ENCODE data around the gene TPSB2.

Gene TPSB2

GRCh38 chr16:1258906-1259759, 29.1 kb upstream of the TPSB2 start:
- peaks cover 36% of the 10 kb centered on the region for H3K27me3 ChIP-seq (ENCODE audit: insufficient read depth, poor library complexity, severe bottlenecking)
- no peak overlapping the region for H3K27ac ChIP-seq (replicated peaks)
- DNase-seq (ENCODE audit: low read depth in 1 of 2, low spot score in 1 of 2) = no peak
- no peak for TF ChIP-seq SPI1 (IDR thresholded peaks at IDR 0.05; ENCODE audit: borderline replicate concordance, low read depth)
- TF ChIP-seq POLR2AphosphoS5 (IDR thresholded peaks at IDR 0.05; ENCODE audit: low read depth) = no peak
- no peak for TF ChIP-seq GABPA (IDR thresholded peaks at IDR 0.05; ENCODE audit: low read depth)
- TF ChIP-seq REST (IDR thresholded peaks at IDR 0.05; ENCODE audit: insufficient replicate concordance, low read depth) = no peak
- TF ChIP-seq, protein P1, sequence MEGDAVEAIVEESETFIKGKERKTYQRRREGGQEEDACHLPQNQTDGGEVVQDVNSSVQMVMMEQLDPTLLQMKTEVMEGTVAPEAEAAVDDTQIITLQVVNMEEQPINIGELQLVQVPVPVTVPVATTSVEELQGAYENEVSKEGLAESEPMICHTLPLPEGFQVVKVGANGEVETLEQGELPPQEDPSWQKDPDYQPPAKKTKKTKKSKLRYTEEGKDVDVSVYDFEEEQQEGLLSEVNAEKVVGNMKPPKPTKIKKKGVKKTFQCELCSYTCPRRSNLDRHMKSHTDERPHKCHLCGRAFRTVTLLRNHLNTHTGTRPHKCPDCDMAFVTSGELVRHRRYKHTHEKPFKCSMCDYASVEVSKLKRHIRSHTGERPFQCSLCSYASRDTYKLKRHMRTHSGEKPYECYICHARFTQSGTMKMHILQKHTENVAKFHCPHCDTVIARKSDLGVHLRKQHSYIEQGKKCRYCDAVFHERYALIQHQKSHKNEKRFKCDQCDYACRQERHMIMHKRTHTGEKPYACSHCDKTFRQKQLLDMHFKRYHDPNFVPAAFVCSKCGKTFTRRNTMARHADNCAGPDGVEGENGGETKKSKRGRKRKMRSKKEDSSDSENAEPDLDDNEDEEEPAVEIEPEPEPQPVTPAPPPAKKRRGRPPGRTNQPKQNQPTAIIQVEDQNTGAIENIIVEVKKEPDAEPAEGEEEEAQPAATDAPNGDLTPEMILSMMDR (IDR thresholded peaks at IDR 0.05; ENCODE audit: insufficient read depth, low read length) = no peak
- H3K4me3 ChIP-seq (replicated peaks; ENCODE audit: insufficient read depth, low read length) = no peak overlapping the region

- Histone ChIP-seq H3K27me3 (ENCODE audit: insufficient read depth, poor library complexity, severe bottlenecking) (peaks cover 36% of the 10 kb centered on the region), H3K4me3 (replicated peaks; ENCODE audit: insufficient read depth, low read length) (no peak overlapping the region), H3K27ac (replicated peaks) (no peak overlapping the region)
- no peak for DNase-seq (ENCODE audit: low read depth in 1 of 2, low spot score in 1 of 2)
- TF ChIP-seq SPI1 (IDR thresholded peaks at IDR 0.05; ENCODE audit: borderline replicate concordance, low read depth) = no peak
- TF ChIP-seq GABPA (IDR thresholded peaks at IDR 0.05; ENCODE audit: low read depth) = no peak
- TF ChIP-seq REST (IDR thresholded peaks at IDR 0.05; ENCODE audit: insufficient replicate concordance, low read depth) = no peak
- TF ChIP-seq, protein P1 (IDR thresholded peaks at IDR 0.05; ENCODE audit: insufficient read depth, low read length) = no peak
- no peak for TF ChIP-seq POLR2AphosphoS5 (IDR thresholded peaks at IDR 0.05; ENCODE audit: low read depth)
These were observed 28.2 kb upstream of the TPSB2 start for GRCh38 chr16:1258225-1258600.

DNA sequence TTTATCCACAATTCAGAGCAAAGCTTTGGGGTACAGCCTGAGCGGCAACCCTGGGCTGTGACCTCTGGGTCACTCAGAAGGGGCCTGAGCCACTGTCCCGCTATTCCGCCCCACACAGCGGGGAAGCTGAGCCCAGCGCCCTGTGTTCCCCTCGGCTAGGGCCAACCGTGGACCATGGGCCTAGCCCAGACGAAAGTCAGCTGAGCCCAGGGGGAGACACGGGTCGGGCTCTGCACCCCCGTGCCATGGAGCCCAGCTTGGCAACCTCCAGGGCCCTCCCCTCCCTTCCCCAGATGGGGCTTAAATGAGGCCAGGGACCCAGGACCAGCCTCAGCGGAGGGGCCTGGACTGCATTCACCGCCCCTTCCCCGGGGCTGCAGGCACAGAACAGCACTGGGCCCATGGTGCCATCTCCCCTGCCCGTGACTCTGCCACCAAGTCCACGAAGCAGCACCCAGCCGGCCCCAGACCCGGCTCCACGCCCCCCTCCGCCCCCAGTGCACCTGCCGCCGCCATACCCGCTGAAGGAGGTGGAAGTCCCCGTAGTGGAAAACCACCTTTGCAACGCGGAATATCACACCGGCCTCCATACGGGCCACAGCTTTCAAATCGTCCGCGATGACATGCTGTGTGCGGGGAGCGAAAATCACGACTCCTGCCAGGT, 27.7 kb upstream of the TPSB2 start:
- peaks cover 36% of the 10 kb centered on the region for H3K27me3 ChIP-seq (ENCODE audit: insufficient read depth, poor library complexity, severe bottlenecking)
- DNase-seq (ENCODE audit: low read depth in 1 of 2, low spot score in 1 of 2) = no peak
- TF ChIP-seq, protein P1 (IDR thresholded peaks at IDR 0.05; ENCODE audit: insufficient read depth, low read length) = no peak
- no peak for TF ChIP-seq SPI1 (IDR thresholded peaks at IDR 0.05; ENCODE audit: borderline replicate concordance, low read depth)
- no peak overlapping the region for H3K4me3 ChIP-seq (replicated peaks; ENCODE audit: insufficient read depth, low read length)
- H3K27ac ChIP-seq (replicated peaks) = no peak overlapping the region

Measured in HL-60 (cell line).